H1 (cell line): Measurements from ENCODE around the gene BNC2. TPM values are rescaled to one million over a fixed set of nuclear protein-coding genes. Genes with fewer than 3 reads are reported as not detected.

Experiments used
- CTCF ChIA-PET: fragments of 300-600 bp; sonication (Branson Sonifier 250); formaldehyde crosslinking; loops from one replicate; lab custom pipeline; 2021; ENCODE audit not compliant: partially characterized antibody; lab: Charles Lee
- POLR2A ChIA-PET: fragments of 300-600 bp; sonication (Branson Sonifier 250); formaldehyde crosslinking; loops from one replicate; lab custom pipeline; 2021; ENCODE audit warnings: inconsistent platforms; ENCODE audit not compliant: partially characterized antibody; lab: Charles Lee
- DNase-seq, 2 experiments: peaks; one replicate each; pipeline versions ENCODE4 v3.0.0 to v3.0.0-alpha.2; 2010 to 2022; ENCODE audit warnings: low spot score in 2 of 2, low read depth in 1 of 2, mixed read lengths in 1 of 2
- FAIRE-seq: peaks from 2 replicates; lab custom pipeline; 2011; peaks lifted over from hg19 to GRCh38; lab: Jason Lieb, UNC
- H2AFZ ChIP-seq: 2 replicates; pipeline ENCODE4 v1.8.1; 2012; ENCODE audit warnings: low read length, inconsistent platforms
- H2AK5ac ChIP-seq: 2 replicates; pipeline ENCODE4 v1.6.1; 2013; ENCODE audit warnings: low read depth, low read length
- H2BK120ac ChIP-seq: replicated peaks from 2 replicates; pipeline ENCODE3; 2013; ENCODE audit warnings: low read depth, low read length, inconsistent platforms
- H2BK12ac ChIP-seq: 2 replicates; pipeline ENCODE4 v1.6.1; 2013; ENCODE audit warnings: low read depth, low read length
- H2BK15ac ChIP-seq: 2 replicates; pipeline ENCODE4 v1.6.1; 2013; ENCODE audit warnings: low read length
- H2BK20ac ChIP-seq: 2 replicates; pipeline ENCODE4 v1.6.1; 2013; ENCODE audit warnings: low read length
- H2BK5ac ChIP-seq: 2 replicates; pipeline ENCODE4 v1.6.1; 2013; ENCODE audit warnings: low read depth, low read length
- H3K14ac ChIP-seq: 2 replicates; pipeline ENCODE4 v1.6.1; 2013; ENCODE audit warnings: inconsistent platforms; ENCODE audit not compliant: insufficient read length
- H3K18ac ChIP-seq: 2 replicates; pipeline ENCODE4 v1.6.1; 2013; ENCODE audit warnings: low read length; ENCODE audit errors: extremely low read depth
- H3K23ac ChIP-seq: 2 replicates; pipeline ENCODE4 v1.6.1; 2013; ENCODE audit warnings: inconsistent platforms; ENCODE audit not compliant: insufficient read length
- H3K23me2 ChIP-seq: 2 replicates; pipeline ENCODE4 v1.6.1; 2013; ENCODE audit warnings: low read depth, low read length
- H3K27ac ChIP-seq: 2 replicates; pipeline ENCODE4 v1.6.1; 2011; ENCODE audit warnings: low read depth, low read length, inconsistent platforms
- H3K27me3 ChIP-seq, 4 experiments: replicated peaks in 1 of 4; 1 replicate in 1 of 4; 2 replicates in 3 of 4; pipeline versions ENCODE4 v1.6.1 to v1.8.1; 2011 to 2013; ENCODE audit warnings: low read length in 3 of 4, mild to moderate bottlenecking in 3 of 4, inconsistent platforms in 2 of 4, mixed read lengths in 2 of 4, moderate library complexity in 1 of 4; ENCODE audit not compliant: control insufficient read depth in 3 of 4, insufficient read depth in 3 of 4; ENCODE audit errors: extremely low read depth in 1 of 4
- H3K36me3 ChIP-seq, 4 experiments: 2 replicates each; pipeline versions ENCODE4 v1.6.1 to v1.8.1; 2011 to 2013; ENCODE audit warnings: mild to moderate bottlenecking in 4 of 4, low read length in 3 of 4, moderate library complexity in 2 of 4, control low read depth in 1 of 4, inconsistent platforms in 1 of 4; ENCODE audit not compliant: insufficient read depth in 4 of 4, control insufficient read depth in 2 of 4
- H3K4ac ChIP-seq: replicated peaks from 2 replicates; pipeline ENCODE3; 2013; ENCODE audit warnings: low read length, low read depth, mixed read lengths, inconsistent platforms; ENCODE audit not compliant: insufficient read length
- H3K4me1 ChIP-seq, 4 experiments: replicated peaks in 1 of 4; 1 replicate in 1 of 4; 2 replicates in 3 of 4; pipeline versions ENCODE4 v1.6.1 to v1.8.1; 2011 to 2013; ENCODE audit warnings: low read length in 3 of 4, inconsistent platforms in 2 of 4, mixed read lengths in 1 of 4; ENCODE audit not compliant: insufficient read depth in 4 of 4, control insufficient read depth in 3 of 4
- H3K4me2 ChIP-seq, 2 experiments: 2 replicates each; pipeline versions ENCODE4 v1.6.1 to v1.8.1; 2011 to 2013; ENCODE audit warnings: low read depth in 2 of 2, low read length in 2 of 2, control low read depth in 1 of 2, inconsistent platforms in 1 of 2, mild to moderate bottlenecking in 1 of 2; ENCODE audit not compliant: insufficient read depth in 1 of 2
- H3K4me3 ChIP-seq, 4 experiments: fragments of 200-600, 300-600 bp in 1 of 4; sonication (generic), shearing (Covaris generic), sonication (Bioruptor Twin) in 1 of 4; 2 replicates each; pipeline versions ENCODE4 v1.5.1 to v1.8.1; 2011 to 2016; ENCODE audit warnings: low read length in 4 of 4, low read depth in 3 of 4, control low read depth in 2 of 4, inconsistent platforms in 2 of 4, mild to moderate bottlenecking in 2 of 4, mixed read lengths in 1 of 4, moderate library complexity in 1 of 4; ENCODE audit not compliant: insufficient read depth in 2 of 4; ENCODE audit errors: extremely low read depth in 1 of 4
- H3K56ac ChIP-seq: replicated peaks from 2 replicates; pipeline ENCODE3; 2013; ENCODE audit warnings: low read depth, mild to moderate bottlenecking, mixed read lengths, low read length, inconsistent platforms; ENCODE audit not compliant: insufficient read length
- H3K79me1 ChIP-seq: 2 replicates; pipeline ENCODE4 v1.6.1; 2013; ENCODE audit warnings: low read depth, low read length, control low read depth
- H3K79me2 ChIP-seq, 2 experiments: 2 replicates each; pipeline versions ENCODE4 v1.6.1 to v1.8.1; 2012 to 2013; ENCODE audit warnings: low read length in 2 of 2, mild to moderate bottlenecking in 2 of 2, inconsistent platforms in 1 of 2; ENCODE audit not compliant: insufficient read depth in 2 of 2, control insufficient read depth in 1 of 2
- H3K9ac ChIP-seq, 4 experiments: replicated peaks in 1 of 4; 1 replicate in 1 of 4; 2 replicates in 3 of 4; pipeline versions ENCODE4 v1.6.1 to v1.8.1; 2011 to 2013; ENCODE audit warnings: low read depth in 3 of 4, low read length in 3 of 4, control low read depth in 2 of 4, mild to moderate bottlenecking in 2 of 4, moderate library complexity in 2 of 4, inconsistent platforms in 1 of 4; ENCODE audit errors: extremely low read depth in 1 of 4
- H3K9me3 ChIP-seq, 2 experiments: 2 replicates each; pipeline versions ENCODE4 v1.6.1 to v1.8.1; 2012 to 2013; ENCODE audit warnings: mild to moderate bottlenecking in 2 of 2, moderate library complexity in 2 of 2, control low read depth in 1 of 2, inconsistent platforms in 1 of 2, low read depth in 1 of 2, low read length in 1 of 2, mixed read lengths in 1 of 2; ENCODE audit not compliant: insufficient read depth in 2 of 2
- H4K20me1 ChIP-seq, 2 experiments: replicated peaks in 1 of 2; 2 replicates each; pipeline versions ENCODE3 to v1.8.1; 2011 to 2013; ENCODE audit warnings: inconsistent platforms in 2 of 2, low read length in 2 of 2, mild to moderate bottlenecking in 1 of 2; ENCODE audit not compliant: insufficient read depth in 2 of 2, control insufficient read depth in 1 of 2
- H4K5ac ChIP-seq: 2 replicates; pipeline ENCODE4 v1.6.1; 2013; ENCODE audit warnings: low read length, low read depth, mixed read lengths, inconsistent platforms; ENCODE audit not compliant: insufficient read length
- H4K8ac ChIP-seq: 2 replicates; pipeline ENCODE4 v1.8.0; 2013; ENCODE audit warnings: mild to moderate bottlenecking, moderate library complexity, low read length, inconsistent platforms; ENCODE audit not compliant: insufficient read depth; ENCODE audit errors: extremely low read depth
- H4K91ac ChIP-seq: replicated peaks from 2 replicates; pipeline ENCODE3; 2013; ENCODE audit warnings: low read length, mixed read lengths, inconsistent platforms; ENCODE audit not compliant: insufficient read length
- BRCA1 ChIP-seq: IDR thresholded peaks from 2 replicates; pipeline ENCODE4 v1.6.1; 2012; ENCODE audit warnings: low read depth, low read length, improper control_type of control experiment
- CHD1 ChIP-seq: IDR thresholded peaks from 2 replicates; pipeline ENCODE4 v1.6.1; 2012; ENCODE audit warnings: low read depth, low read length, improper control_type of control experiment
- GTF2F1 ChIP-seq: IDR thresholded peaks from 2 replicates; pipeline ENCODE4 v1.6.1; 2012; ENCODE audit warnings: low read depth, low read length, improper control_type of control experiment, borderline replicate concordance
- HDAC6 ChIP-seq: IDR thresholded peaks from one replicate; pipeline ENCODE4 v1.7.1; 2012; ENCODE audit warnings: low read depth, mild to moderate bottlenecking, inconsistent platforms, low read length, moderate library complexity
- MAFK ChIP-seq: IDR thresholded peaks from 2 replicates; pipeline ENCODE4 v1.6.1; 2012; ENCODE audit warnings: low read depth, mild to moderate bottlenecking, improper control_type of control experiment, low read length
- NANOG ChIP-seq: IDR thresholded peaks from 2 replicates; pipeline ENCODE4 v1.6.1; 2011; ENCODE audit warnings: low read length, low read depth, mild to moderate bottlenecking, inconsistent platforms; ENCODE audit not compliant: insufficient read depth, poor library complexity, severe bottlenecking
- POU5F1 ChIP-seq: IDR thresholded peaks from 2 replicates; pipeline ENCODE4 v1.6.1; 2011; ENCODE audit warnings: low read depth, mild to moderate bottlenecking, low read length, moderate library complexity
- RNF2 ChIP-seq: fragments of 200-900, 300-1000 bp; sonication (generic); IDR thresholded peaks from 2 replicates; pipeline ENCODE4 v1.7.1; 2016; ENCODE audit warnings: borderline replicate concordance, low read depth, mild to moderate bottlenecking, antibody characterized with exemption, low read length; ENCODE audit not compliant: poor library complexity, severe bottlenecking; ENCODE audit errors: missing control alignments
- RXRA ChIP-seq: IDR thresholded peaks from 2 replicates; pipeline ENCODE4 v1.6.1; 2011; ENCODE audit warnings: low read depth, mild to moderate bottlenecking, low read length, moderate library complexity; ENCODE audit not compliant: insufficient read depth
- SAP30 ChIP-seq: fragments of 300-600 bp; sonication (generic); IDR thresholded peaks from 2 replicates; pipeline ENCODE4 v1.7.1; 2012; ENCODE audit warnings: low read length, moderate library complexity, mild to moderate bottlenecking, inconsistent platforms; ENCODE audit not compliant: insufficient read depth, insufficient replicate concordance
- SP1 ChIP-seq: IDR thresholded peaks from 2 replicates; pipeline ENCODE4 v1.6.1; 2011; ENCODE audit warnings: low read depth, low read length
- SUZ12 ChIP-seq: fragments of 200-600 bp; sonication (generic); IDR thresholded peaks from 2 replicates; pipeline ENCODE4 v1.6.1; 2012; ENCODE audit warnings: mild to moderate bottlenecking, inconsistent platforms, low read length, moderate library complexity, mixed read lengths
- TBP ChIP-seq: IDR thresholded peaks from 2 replicates; pipeline ENCODE4 v1.6.1; 2011; ENCODE audit warnings: low read depth, low read length, improper control_type of control experiment
- YY1 ChIP-seq: IDR thresholded peaks from 2 replicates; pipeline ENCODE4 v1.6.1; 2011; ENCODE audit warnings: low read depth, mild to moderate bottlenecking, low read length
- WGBS, 2 experiments: shearing (Covaris generic) in 1 of 2; methylation state at CpG; one replicate each; pipeline versions ENCODE4 v1.1.6 to v1.1.7; 2013 to 2015; ENCODE audit warnings: low lambda C conversion rate in 2 of 2, mixed read lengths in 2 of 2, inconsistent platforms in 1 of 2, low coverage in 1 of 2, missing lambda C conversion rate in 1 of 2; ENCODE audit not compliant: insufficient replicate concordance in 2 of 2, insufficient coverage in 1 of 2, insufficient read length in 1 of 2; ENCODE audit errors: extremely low coverage in 1 of 2, missing lambda C conversion rate in 1 of 2; 5-methylcytosine and 5-hydroxymethylcytosine counted together
- polyA plus RNA-seq, 7 experiments: library from polyadenylated mRNA; depleted of rRNA in 3 of 7; stranded (reverse) in 5 of 7; unstranded in 2 of 7; fragments of >200 nt in 5 of 7; fragments of 200-250 nt in 2 of 7; gene quantifications; 1 replicate in 5 of 7; 2 replicates in 1 of 7; 4 replicates in 1 of 7; pipeline versions ENCODE4 v1.2.1 to v1.2.3, GENCODE V29; 2011 to 2013; ENCODE audit warnings: missing spikeins in 2 of 7, mixed read lengths in 2 of 7
- total RNA-seq: library from RNA; stranded (reverse); fragmentation: NEBNext Ultra II Directional; extraction: Animal tissue kit (Norgen Biotek cat#: 25700); gene quantifications from 2 replicates; pipeline ENCODE4 v1.2.1, GENCODE V29; 2021

BNC2 gene
- total and polyA plus RNA-seq, 2 of the 8 experiments (the other 6 are each of a cell fraction or from before 2014, with no cell fraction given), result 16.0 to 26.8 TPM

GRCh38 chr9:16501726-16502125 is 368.7 kb downstream of the BNC2 start:
- H2BK15ac ChIP-seq, result no peak overlapping the region
- H3K4me2 ChIP-seq, result no peak overlapping the region
- TF ChIP-seq SUZ12 (no peak), SP1 (no peak), SAP30 (no peak), TBP (no peak), NANOG (no peak), BRCA1 (no peak), CHD1 (no peak), MAFK (no peak), HDAC6 (no peak), RXRA (no peak), POU5F1 (no peak), YY1 (no peak), RNF2 (no peak), GTF2F1 (no peak)

More at GRCh38 chr9:16501726-16502125, 368.7 kb downstream of the BNC2 start:
- H3K79me1 ChIP-seq, result no peaks in the 10 kb centered on the region; the same call in 1 of the 2 replicates
- WGBS, 2 experiments, result 85% methylated on average over 2 of the region's 2 CpGs; no CpG with 5 or more reads in 1 of the 2 experiments
- ChIA-PET CTCF (interaction anchor here (0.5 to 0.7 kb wide), 3 partner anchors 238 to 1779 kb away, joined by 3 to 6 read pairs (median 4); no protein-coding TSS in a partner anchor), POLR2A (no interaction called here)
- H3K23ac ChIP-seq, result no peak overlapping the region
- H3K23me2 ChIP-seq, result no peaks in the 10 kb centered on the region
- H3K79me2 ChIP-seq, result no peaks in the 10 kb centered on the region
- H3K4me1 ChIP-seq, result peaks cover 0 to 3% (median 0%) of the 10 kb centered on the region in 4 experiments; a peak in 1 of 7 replicates
- no peak overlapping the region for H2BK5ac ChIP-seq
- no peaks in the 10 kb centered on the region for H3K27me3 ChIP-seq
- no peak overlapping the region for H4K91ac ChIP-seq
- no peak for FAIRE-seq
- no peak overlapping the region for H4K8ac ChIP-seq
- H3K27ac ChIP-seq, result no peak overlapping the region
- H3K9me3 ChIP-seq, result no peaks in the 10 kb centered on the region
- no peak overlapping the region for H3K56ac ChIP-seq
- H3K36me3 ChIP-seq, result no peaks in the 10 kb centered on the region
- H3K9ac ChIP-seq, result no peak overlapping the region
- no peak overlapping the region for H2BK20ac ChIP-seq
- no peak overlapping the region for H3K18ac ChIP-seq
- no peak overlapping the region for H4K5ac ChIP-seq
- peaks cover 0 to 1% of the 10 kb centered on the region in 2 experiments for H4K20me1 ChIP-seq
- no peak overlapping the region for H2BK12ac ChIP-seq
- no peak overlapping the region for H2AK5ac ChIP-seq
- no peak for DNase-seq
- no peak overlapping the region for H2BK120ac ChIP-seq
- no peak overlapping the region for H2AFZ ChIP-seq
- no peak overlapping the region for H3K4ac ChIP-seq
- H3K14ac ChIP-seq, result no peak overlapping the region
- no peak overlapping the region for H3K4me3 ChIP-seq
